NCI-H524 treated with DMSO at 0.1 percent for 48 hours (cell line): ENCODE measurements around the gene NDUFB7.
"Not testable (repeated sequence)": the region's sequence is repeated elsewhere in the genome, so short reads cannot be mapped to it uniquely, and the experiment has no call there.

Experiments
- DNase-seq: peaks from one replicate; lab custom pipeline; 2025; lab: John Stamatoyannopoulos, UW

Gene NDUFB7

GRCh38 chr19:14570864-14571527 lies 870 bp downstream of the NDUFB7 start:
- no peak for DNase-seq

GRCh38 chr19:14567079-14567478 lies 4.8 kb downstream of the NDUFB7 start:
- no peak for DNase-seq

GRCh38 chr19:14566712-14567077 lies 5.2 kb downstream of the NDUFB7 start:
- DNase-seq, result no peak

GRCh38 chr19:14565765-14566711 lies 5.8 kb downstream of the NDUFB7 start:
- DNase-seq, result no peak

GRCh38 chr19:14565298-14565679 lies 6.6 kb downstream of the NDUFB7 start:
- DNase-seq, result no peak

GRCh38 chr19:14564652-14565297 lies 7.1 kb downstream of the NDUFB7 start:
- not testable (repeated sequence) for DNase-seq

GRCh38 chr19:14563989-14564651 lies 7.7 kb downstream of the NDUFB7 start:
- no peak for DNase-seq

- no peak for DNase-seq
Observed at GRCh38 chr19:14563590-14563926, 8.3 kb downstream of the NDUFB7 start.

- no peak for DNase-seq
Observed at GRCh38 chr19:14562660-14563589, 8.9 kb downstream of the NDUFB7 start.

GRCh38 chr19:14561847-14562351 lies 10.0 kb downstream of the NDUFB7 start:
- DNase-seq, result no peak

GRCh38 chr19:14561249-14561648 lies 10.6 kb downstream of the NDUFB7 start:
- no peak for DNase-seq

GRCh38 chr19:14560776-14561108 lies 11.1 kb downstream of the NDUFB7 start:
- no peak for DNase-seq

GRCh38 chr19:14559916-14560775 lies 11.7 kb downstream of the NDUFB7 start:
- DNase-seq, result no peak

GRCh38 chr19:14558370-14559066 lies 13.3 kb downstream of the NDUFB7 start:
- no peak for DNase-seq

- no peak for DNase-seq
Observed at GRCh38 chr19:14556662-14557188, 15.1 kb downstream of the NDUFB7 start.

- no peak for DNase-seq
Observed at GRCh38 chr19:14555918-14556661, 15.8 kb downstream of the NDUFB7 start.

- peak; percentile 27 for DNase-seq
Observed at GRCh38 chr19:14554382-14554812, 17.5 kb downstream of the NDUFB7 start.

GRCh38 chr19:14553939-14554243 lies 18.0 kb downstream of the NDUFB7 start:
- DNase-seq, result no peak
